Retina (tissue), 1 donor: ENCODE measurements around the gene TPD52L1.
"Not testable (repeated sequence)": the region's sequence is repeated elsewhere in the genome, so short reads cannot be mapped to it uniquely, and the experiment has no call there.

Experiments used
- DNase-seq: peaks from one replicate; pipeline ENCODE4 v3.0.0-alpha.2; 2016

Gene TPD52L1

DNA sequence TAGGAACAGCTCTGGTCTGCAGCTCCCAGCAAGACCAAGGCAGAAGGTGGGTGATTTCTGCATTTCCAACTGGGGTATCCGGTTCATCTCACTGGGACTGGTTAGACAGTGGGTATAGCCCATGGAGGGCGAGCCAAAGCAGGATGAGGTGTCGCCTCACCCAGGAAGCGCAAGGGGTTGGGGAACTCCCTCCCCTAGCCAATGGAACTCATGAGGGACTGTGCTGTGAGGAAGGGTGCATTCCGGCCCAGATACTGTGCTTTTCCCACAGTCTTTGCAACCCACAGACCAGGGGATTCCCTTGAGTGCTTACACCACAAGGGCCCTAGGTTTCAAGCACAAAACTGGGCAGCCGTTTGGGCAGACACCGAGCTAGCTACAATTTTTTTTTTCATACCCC is 126.4 kb downstream of the TPD52L1 start:
- DNase-seq: no peak

DNA sequence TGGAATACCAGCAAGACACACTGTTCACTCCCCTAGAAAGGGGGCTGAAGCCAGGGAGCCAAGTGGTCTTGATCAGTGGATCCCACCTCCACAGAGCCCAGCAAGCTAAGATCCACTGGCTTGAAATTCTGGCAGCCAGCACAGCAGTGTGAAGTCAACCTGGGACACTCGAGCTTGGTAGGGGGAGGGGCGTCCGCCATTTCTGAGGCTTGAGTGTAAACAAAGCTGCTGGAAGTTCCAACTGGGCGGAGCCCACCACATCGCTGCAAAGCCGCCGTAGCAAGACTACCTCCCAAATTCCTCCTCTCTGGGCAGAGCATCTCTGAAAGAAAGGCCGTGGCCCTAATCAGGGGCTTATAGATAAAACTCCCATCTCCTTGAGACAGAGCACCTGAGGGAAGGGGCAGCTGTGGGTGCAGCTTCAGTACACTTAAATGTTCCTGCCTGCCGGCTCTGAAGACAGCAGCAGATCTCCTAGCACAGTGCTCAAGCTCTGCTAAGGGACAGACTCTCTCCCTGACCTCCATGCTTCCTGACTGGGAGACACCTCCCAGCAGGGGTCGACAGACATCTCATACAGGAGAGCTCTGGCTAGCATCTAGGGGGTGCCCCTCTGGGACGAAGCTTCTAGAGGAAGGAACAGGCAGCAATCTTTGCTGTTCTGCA is 126.9 kb downstream of the TPD52L1 start:
- DNase-seq: not testable (repeated sequence)

DNA sequence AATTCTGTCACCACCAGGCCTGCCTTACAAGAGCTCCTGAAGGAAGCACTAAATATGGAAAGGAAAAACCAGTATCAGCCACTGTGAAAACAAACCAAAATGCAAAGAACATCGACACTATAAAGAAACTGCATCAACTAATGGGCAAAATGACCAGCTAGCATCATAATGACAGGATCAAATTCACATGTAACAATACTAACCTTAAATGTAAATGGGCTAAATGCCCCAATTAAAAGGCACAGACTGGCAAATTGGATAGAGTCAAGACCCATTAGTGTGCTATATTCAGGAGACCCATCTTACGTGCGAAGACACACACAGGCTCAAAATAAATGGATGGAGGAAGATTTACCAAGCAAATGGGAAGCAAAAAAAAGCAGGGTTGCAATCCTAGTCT is 128.9 kb downstream of the TPD52L1 start:
- not testable (repeated sequence) for DNase-seq

DNA sequence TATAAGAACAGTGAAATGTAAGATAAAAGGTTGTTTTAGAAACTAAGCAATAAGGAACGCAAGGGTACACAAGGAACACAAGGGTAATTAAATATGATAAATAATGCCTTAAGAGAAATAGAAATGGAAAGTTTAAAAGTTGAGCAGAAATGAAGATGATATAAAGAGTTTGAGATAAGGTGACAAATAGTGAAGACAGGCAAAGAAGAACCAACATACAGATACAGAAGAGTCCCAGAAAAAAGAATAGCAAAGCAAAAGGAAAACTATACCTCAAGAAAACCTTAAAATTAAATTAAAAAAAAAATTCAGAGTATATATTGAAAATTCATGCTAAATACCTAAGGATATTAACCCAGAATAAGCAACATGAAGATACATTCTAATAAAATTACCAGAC is 131.8 kb downstream of the TPD52L1 start:
- DNase-seq: no peak

DNA sequence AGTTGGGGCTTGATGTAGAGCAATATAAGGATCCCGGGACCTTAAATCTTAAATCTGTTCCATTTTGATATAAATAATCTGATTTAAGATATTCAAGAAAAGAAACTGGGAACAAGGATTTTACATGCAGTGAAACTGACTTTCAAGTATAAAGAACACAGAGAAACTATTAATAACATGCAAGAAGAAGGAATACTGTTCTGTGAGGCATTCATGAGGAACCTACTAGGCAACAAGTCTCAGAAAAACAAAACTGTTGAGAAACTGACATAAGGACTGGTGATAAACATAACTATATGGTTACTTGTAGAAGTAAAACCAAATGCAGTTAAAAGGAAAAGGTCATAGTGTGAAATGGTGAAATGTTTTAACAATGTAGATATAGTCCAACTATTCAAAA is 132.4 kb downstream of the TPD52L1 start:
- no peak for DNase-seq

DNA sequence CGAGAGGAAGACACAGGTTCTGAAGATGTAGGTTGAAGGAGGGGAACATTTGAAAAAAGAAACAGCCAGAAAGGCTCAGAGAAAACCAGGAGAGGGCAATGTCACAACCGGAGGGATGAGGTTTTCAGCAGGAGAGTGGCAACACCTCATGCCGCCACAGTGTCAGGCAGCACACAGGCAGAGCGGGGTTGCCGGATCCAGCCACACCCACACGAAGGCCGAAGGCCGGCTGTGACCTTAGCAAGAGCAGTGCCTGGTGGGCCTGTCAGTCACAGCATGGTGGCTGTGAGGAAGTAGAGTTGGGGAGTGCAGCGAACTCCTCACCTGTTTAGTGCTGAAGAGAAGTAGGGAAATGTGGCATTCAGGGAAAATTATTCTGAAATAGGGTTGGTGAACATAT is 134.1 kb downstream of the TPD52L1 start:
- DNase-seq: no peak

DNA sequence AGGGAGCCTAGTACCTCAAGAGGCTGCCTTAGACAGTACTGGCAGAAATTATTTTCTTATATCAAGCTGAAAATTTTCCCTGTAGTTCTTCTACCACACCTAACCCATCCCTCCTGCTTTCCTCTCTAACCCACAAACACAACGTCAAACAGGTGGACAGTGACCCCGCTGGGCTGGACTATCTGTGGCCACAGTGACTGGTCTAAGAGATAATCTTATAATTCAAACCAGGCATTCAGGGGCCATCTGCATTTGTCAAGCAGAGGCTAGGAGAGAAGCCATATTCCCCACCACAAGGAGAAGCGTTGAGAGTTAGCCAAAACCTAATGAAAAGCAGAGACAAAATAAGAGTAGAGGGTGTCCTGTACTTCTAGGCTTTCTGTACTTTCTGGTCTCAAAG is 140.0 kb downstream of the TPD52L1 start:
- DNase-seq: no peak

DNA sequence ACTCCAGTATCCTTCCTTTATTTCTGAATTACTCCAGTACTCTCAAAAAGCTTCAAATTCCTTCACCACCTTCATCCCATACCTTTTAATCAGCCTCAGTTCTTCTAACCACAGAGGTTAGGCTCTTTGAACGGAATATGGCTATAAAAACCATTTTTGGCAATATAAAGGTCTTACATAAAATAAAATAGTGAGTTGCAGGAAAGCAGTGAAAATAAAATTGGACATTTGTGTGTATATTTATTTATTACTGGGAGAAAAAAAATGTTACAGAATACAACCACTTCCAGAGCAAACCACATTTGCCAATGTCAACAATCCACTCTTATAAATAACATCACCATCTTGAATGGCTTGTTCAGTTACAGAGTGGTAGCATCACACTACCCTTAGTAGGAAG is 140.5 kb downstream of the TPD52L1 start:
- DNase-seq: no peak

DNA sequence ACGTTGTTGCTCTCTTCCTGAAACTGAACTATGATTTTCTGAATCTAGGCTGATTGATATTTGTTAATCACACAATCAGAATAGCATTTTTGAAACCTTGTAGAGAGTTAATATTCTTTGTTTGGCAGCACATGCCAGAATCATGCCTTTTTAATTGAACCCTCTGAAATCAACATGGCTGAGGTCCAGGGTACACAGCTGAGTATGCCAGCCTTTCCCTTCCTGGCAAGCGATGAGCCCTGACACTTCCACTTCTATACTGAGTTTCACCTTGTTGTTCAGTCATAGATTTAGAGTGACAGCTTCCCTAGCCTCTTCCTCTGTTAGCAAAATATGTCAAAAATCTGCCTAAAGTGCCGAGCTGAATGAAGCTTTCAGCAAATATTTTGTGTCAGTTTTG is 141.4 kb downstream of the TPD52L1 start:
- DNase-seq: no peak

DNA sequence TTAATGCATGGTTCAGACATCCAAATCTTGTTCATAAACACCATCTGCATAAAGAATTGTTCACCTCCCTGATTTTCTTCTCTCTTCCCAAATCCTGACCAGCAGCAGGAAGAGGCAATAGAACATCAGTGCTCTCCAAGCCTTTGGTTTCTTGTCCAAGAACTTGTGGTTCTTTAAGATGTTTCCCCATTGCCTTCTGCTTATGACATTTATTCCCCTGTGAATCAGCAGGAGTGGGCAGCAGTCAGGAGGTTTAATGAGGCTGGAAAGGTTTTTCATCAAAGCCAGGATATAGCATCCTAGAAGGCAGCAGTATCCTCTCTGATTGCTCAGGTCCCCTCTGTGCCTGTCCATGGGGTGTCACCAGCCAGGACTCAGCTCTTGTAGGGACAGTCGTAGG is 142.9 kb downstream of the TPD52L1 start:
- no peak for DNase-seq

DNA sequence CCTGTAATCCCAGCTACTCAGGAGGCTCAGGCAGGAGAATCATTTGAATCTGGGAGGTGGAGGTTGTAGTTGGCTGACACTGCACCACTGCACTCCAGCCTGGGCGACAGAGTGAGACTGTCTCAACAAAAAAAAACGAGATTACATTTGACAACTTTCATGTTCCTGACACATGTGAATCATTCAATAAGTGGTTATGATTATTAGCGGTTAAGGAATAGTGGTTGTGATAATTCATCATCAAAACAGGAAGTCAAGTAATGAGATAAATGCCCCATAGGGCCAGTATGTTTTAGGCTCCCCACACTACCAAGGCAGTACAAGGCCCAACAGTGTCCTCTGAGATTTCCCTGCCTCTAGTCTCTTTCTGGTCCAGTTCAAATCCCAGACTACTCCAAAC is 145.7 kb downstream of the TPD52L1 start:
- DNase-seq: no peak

DNA sequence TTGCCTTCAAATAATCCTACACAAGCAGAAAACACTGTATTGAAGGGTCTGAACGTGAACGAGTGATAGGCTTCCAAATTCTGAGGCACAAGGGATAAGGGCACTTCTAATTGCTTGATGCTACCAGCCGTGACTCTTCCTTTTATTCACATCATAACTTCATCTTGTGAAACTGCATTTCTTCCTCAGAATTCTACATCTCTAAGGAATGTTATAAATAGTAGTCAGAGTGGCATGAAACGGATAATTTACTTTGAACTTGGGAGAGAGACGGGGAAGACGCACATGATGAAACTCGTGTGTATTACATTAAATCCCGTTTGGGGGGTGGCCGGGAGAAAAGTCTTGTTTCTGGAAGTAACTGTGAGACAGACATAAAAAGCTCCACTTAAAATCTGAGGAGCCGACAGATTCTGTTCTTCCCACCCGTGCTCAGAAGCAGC is 147.4 kb downstream of the TPD52L1 start:
- DNase-seq: no peak

DNA sequence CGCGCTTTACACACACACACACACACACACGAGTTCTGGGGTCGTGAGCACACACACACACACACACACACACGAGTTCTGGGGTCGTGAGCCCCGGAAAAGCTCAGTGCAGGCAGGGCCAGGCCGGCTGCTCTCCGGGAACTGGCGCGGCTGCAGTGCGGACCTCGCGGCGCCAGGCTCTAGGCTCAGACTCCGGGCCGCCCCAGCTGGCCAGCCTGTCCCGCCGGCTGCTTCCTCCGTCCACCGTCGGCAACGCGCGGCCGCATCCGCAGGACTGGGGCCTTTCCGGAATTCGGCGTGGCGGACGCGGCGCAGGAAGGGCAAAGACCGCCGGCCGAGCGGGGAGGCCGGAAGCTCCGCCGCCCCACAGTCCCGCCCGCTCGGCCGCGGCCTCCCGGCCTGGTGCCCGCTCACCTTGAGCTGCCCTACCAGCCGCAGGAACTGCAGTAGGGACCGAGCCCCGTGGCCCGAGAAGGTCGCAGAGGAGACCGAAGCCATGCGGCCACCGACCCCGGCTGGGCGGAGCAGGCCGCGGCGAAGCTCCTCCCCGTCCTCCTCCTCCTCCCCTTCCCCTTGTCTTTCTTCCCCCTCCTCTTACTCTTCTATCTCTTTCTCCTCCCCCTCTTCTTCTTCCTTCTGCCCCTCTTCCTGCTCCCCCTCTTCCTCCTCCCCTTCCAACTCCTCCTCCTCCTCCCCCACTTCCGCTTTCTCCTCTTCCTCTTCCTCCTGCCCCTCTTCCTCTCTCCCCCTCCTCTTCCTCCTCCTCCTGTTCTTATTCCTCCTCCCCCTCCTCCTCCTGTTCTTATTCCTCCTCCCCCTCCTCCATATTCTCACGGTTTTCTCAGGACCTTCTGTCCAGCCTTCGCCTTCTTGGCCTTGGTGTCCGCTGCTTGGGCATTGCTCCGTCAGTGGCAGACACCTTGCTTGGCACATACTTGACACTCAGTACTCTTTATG is 148.1 kb downstream of the TPD52L1 start, which contains the start of gene HDDC2:
HDDC2 (minus strand) TSS at position 533 of the 957 bp plus-strand sequence; CDS start at position 498, 35 bp downstream.
- peak; percentile 91 for DNase-seq

DNA sequence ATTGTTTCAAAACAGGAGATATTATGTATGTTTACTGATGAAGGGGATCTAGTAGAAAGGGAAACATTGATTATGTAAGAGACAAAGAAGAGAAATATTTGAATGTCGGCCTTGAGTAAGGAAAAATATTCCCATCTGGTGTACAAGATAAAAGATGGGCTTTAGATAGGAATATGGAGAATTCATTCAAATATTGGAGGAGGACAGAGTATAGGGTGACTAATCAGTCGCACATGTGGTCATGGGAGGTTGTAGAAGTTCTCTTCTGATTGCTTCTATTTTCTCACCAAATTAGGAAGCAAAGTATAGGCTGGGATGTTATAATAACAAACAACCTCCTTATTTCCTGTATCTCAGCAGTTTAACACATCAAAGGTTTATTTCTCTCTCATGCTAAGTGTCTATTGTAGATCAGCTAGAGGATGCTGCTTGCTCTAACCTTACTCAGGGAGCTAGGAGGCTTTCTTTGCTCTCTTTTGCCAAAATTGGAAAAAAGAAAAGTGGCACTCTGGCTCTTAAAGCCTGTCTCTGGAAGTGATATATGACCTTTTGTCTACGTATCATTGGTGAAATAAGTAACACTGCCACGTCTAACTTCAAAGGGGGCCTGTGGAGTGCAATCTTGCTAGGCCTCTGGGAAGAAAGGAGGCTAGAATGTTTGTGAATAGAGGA is 149.4 kb downstream of the TPD52L1 start:
- DNase-seq: no peak

DNA sequence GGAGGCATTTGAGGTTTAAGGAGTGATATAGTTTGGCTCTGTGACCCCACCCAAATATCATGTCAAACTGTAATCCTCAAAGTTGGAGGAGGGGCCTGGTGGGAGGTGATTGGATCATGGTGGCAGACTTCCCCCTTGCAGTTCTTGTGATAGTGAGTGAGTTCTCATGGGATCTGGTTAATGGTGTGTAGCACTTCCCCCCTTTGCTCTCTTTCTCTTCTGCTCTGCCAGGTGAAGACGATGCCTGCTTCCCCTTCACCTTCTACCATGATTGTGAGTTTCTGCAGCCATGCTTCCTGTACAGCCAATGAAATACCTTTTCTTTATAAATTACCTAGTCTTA is 149.9 kb downstream of the TPD52L1 start:
- DNase-seq: no peak

DNA sequence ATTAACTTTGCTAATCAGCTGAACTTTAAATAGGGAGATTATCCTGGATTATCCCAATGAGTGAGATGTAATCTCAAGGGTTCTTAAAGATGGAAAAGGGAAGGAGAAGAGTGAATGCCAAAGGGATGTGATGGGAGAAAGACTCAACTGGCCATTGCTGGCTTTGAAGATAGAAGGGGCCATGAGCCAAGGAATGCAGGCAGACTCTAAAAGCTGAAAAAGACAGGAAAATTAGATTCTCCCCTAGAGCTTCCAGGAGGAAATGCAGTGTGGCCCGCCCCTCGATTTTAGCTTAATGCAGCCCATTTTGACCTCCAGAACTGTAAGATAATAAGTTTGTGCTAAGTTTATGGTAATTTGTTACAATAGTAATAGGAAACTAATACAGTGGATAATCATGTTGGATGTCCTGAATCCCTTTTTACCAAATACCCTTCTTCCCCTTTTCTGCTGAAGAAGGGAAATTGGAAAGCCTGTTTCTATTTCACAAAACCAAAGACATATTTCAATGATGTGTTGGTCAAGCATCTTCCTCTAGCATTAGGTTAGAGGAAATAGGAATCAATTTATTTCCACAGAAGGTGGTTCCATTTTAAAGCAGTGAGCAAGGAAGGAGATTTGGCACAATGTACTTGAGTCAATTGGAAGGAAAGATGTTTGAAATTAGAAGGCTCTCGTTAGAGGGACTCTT is 151.5 kb downstream of the TPD52L1 start:
- no peak for DNase-seq

DNA sequence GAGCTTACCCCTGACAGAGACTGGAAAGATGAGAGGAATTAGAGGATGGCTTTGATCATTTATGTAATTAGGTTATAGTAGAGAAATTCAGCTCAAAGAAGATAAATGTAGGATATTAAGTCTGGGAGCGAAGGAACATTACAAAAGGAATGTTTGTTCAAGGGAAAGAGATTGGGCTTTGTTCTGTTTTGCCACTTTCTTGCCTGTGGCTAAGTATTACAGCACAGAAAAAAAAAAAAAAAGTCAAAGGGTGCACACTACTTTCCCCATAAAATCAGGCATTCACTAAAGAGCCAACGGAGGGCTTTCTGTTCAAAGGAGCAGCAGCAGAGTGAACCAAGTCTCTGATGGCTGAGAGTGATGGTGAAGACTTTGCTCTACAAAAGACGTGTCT is 153.2 kb downstream of the TPD52L1 start:
- DNase-seq: no peak

DNA sequence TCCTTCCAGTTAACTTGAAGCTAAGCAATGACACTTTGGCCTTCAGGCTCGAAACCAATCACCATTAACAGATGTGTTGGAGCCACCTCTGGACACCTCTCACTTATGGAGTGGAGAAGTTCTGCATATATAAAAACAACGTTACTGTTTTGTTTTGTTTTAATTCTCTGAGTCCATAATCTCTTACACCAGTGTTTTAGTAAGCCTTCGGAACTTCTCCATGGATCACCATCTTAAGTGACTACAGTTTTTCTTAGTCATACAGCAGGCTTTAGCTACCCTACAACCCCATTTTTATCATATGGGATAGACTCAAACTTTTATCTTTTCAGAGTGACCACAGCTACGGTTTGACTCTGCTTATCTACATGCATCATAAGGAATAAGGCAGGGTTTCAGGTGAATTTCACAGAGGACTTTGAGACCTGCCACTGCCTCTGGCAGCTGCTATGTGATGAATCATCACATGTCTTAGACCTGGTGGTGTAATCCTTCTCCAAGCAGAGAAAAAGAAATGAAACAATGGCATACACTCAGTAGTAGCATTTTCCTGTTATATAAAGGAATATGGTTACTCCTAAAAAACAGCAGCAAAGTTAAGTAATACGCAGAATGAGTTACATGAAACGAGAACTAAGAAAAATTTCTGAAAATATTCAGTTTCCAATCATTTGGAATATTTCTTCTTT is 153.7 kb downstream of the TPD52L1 start:
- DNase-seq: no peak

DNA sequence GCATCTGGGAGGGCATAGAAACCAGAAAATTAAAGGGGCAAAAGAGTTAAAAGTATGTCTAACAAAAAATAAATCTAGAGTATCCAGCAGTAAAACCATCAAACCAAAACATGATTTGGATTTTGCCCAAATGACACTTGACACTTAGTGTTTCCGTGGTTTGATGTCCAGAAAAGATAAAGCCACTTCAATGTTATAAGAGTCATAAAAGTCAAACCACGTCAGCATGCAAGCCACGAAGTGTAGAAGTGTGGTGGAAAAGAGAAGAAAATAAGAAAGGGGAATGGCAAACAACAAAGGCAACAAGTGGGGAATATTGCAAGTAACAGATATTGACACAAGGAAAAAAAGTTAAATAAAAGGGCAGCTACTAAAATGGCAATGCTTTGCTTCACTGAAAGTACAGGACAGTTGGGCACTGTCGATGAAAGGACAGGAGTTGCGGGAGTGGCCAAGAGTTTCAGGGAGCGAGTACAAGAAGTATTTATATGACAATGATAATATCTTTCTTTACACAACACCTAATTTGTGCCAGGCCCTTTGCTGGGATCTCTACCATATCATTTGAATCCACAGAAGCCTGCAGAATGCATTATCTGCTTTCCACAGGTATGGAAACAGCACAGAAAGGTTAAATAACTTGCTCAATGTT is 154.5 kb downstream of the TPD52L1 start:
- no peak for DNase-seq

DNA sequence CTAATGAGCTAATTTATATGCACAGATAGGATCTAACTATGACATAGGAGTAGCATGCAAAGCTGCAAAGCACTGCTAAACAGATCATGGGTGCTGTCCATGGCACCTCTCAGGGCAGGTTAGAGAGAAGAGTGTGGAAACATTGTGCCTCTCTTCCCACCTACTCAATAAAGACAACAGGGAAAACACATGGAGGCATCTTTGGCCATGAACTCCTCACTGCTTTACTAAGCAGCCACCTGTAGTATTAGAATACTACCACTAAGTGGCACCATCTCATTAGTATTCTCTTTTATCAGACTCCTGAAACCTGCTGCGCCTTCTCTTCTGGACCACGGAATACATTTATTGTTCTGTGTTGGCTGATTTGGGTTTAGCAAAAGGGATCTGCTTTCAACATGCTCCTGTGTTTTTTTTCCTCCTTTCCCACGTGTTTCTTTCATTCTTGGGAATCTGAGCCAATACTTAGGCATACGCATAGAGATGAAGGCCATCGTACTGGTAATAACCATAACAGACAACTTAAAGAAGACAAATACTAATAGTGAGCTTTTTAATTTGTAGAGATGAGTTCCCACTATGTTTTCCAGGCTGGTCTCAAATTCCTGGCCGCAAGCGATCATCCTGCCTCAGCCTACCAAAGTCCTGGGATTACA is 157.5 kb downstream of the TPD52L1 start:
- DNase-seq: peak; percentile 75

DNA sequence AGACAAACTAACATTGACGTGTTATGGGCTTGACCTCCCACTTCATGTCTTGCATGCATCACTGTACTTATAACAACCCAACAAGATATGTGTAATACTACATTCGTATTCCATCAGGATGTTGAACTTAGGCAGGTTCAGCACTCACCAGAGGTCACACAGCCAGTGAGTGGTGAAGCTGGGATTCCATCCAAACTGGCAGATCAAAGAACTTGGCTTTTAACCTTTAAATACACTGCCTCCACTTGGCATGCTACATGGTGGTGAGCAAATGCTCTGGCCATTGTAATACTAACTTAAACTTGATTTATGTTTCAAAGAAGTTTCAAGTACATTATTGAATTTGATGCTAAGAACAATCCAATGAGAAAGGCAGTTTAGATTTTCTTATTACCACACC is 158.9 kb downstream of the TPD52L1 start:
- no peak for DNase-seq
